Inferior parietal cortex (tissue), 1 donor: Measurements from ENCODE around the gene PPARG.

Experiments used
- DNase-seq: peaks from one replicate; pipeline ENCODE4 v3.0.0-alpha.2; 2016; ENCODE audit errors: extremely low spot score

Gene PPARG

DNA sequence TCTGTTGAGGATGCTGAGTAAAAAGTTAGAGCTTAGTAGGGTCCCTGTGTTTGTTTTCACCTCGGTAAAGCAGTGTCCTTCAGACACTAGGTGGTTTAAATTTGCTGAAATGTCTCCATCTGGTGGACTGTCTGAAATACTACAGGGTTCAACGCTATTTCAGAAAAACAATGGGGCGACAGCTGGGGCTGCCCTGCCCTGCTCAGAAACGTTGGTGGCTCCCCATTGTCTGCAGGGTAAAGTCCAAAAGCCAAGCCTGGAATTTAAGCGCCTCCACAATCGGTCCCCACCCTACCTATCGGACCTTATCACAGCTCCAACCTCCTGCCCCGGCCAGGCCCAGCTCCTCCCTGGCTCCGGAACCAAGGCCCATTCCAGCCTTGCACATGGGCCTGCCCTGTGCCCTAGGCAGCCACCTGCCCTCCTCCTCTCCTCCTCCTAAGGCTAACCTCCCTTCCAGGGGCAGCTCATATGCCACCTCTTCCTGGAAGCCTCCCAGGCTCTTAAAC is 191.1 kb downstream of the PPARG start:
- DNase-seq, result peak; percentile 71

DNA sequence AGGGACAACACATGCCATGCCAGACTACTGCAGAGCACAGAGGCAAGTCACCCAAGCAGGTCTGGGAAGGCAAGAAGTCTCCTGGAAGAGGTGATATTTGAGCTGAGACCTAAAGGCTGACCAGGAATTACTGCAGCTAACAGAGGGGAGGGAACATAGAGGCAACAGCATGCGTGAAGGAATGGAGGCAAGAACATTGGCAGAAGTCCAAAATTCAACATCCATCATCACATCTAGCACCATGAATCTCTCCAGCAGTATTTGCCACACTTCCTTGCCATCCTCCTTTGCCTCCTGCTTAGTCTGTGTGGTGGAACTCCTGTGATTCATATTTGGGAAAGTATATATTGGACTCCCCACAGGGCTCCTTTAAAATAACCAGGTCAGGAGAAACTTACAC is 194.5 kb downstream of the PPARG start:
- peak; percentile 33 for DNase-seq

DNA sequence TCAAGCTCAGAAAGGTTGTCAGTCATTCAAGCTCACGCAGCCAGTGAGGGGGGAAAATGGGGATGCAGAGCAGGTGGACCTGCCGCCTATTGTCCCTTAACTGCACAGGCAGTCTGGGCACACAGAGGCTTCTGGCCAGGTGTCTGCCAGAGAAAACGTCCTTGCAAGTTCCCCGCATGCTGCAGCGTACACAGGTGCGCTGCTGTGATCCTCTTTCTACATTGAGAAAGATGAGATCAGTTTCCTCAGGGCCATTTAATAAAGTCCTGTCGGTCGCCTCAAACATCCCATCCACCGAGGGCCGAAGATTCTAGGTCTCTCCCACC is 195.0 kb downstream of the PPARG start:
- no peak for DNase-seq
